ENCODE data around the gene LRRC40. TPM values are rescaled to one million over a fixed set of nuclear protein-coding genes. Genes with fewer than 3 reads are reported as not detected.

Gene LRRC40
- total and polyA plus RNA-seq, 9 of the 15 experiments (the other 6 are each of a cell fraction or from before 2014, with no cell fraction given), result 16.1 to 36.2 (median 30.9) TPM

GRCh38 chr1:70247122-70247521 lies 41.7 kb upstream of the LRRC40 start:
- H4K20me1 ChIP-seq (replicated peaks; ENCODE audit: control insufficient read depth, insufficient read depth, low read length), result no peaks in the 10 kb centered on the region
- no peak for ATAC-seq
- POLR2A ChIA-PET, result interaction anchor here (2.9 kb wide), 1 partner anchor 10 kb away, joined by 5 read pairs; no protein-coding TSS in a partner anchor

More at GRCh38 chr1:70247122-70247521, 41.7 kb upstream of the LRRC40 start:
- CTCF ChIA-PET (ENCODE audit: low intra/inter-chr PET ratio), result no interaction called here
- Histone ChIP-seq H3K9ac (ENCODE audit: insufficient read depth in 1 of 2, low read depth in 2 of 2, low read length in 2 of 2) (no peak overlapping the region), H3K79me2 (ENCODE audit: control insufficient read depth, insufficient read depth, low read length) (peaks cover 8% of the 10 kb centered on the region; the same call in 1 of the 3 replicates), H3K4me2 (ENCODE audit: insufficient read depth, low read length) (no peak overlapping the region), H2AFZ (ENCODE audit: low read depth, low read length) (no peak overlapping the region), H3K27ac (ENCODE audit: extremely low read depth, low read depth, low read length) (no peak overlapping the region), H3K9me1 (ENCODE audit: control insufficient read depth, insufficient read depth, low read length) (no peaks in the 10 kb centered on the region), H3K36me3 (ENCODE audit: control insufficient read depth, insufficient read depth, low read length) (peaks cover 100% of the 10 kb centered on the region), H3K4me1 (replicated peaks in 1 of 2; ENCODE audit: control insufficient read depth in 2 of 2, insufficient read depth in 2 of 2, low read length in 2 of 2) (no peaks in the 10 kb centered on the region), H3K4me3 (no peak overlapping the region), H3K27me3 (ENCODE audit: control insufficient read depth in 2 of 2, insufficient read depth in 2 of 2, low read length in 2 of 2) (no peaks in the 10 kb centered on the region), H3K9me3 (replicated peaks; ENCODE audit: control insufficient read depth, insufficient read depth, low read depth, low read length) (no peaks in the 10 kb centered on the region)
- in situ Hi-C loops (cut with MboI), result no loop called here
- DNase-seq (ENCODE audit: extremely low read depth in 1 of 4, low spot score in 3 of 4), result no peak
- TF ChIP-seq, protein P1, sequence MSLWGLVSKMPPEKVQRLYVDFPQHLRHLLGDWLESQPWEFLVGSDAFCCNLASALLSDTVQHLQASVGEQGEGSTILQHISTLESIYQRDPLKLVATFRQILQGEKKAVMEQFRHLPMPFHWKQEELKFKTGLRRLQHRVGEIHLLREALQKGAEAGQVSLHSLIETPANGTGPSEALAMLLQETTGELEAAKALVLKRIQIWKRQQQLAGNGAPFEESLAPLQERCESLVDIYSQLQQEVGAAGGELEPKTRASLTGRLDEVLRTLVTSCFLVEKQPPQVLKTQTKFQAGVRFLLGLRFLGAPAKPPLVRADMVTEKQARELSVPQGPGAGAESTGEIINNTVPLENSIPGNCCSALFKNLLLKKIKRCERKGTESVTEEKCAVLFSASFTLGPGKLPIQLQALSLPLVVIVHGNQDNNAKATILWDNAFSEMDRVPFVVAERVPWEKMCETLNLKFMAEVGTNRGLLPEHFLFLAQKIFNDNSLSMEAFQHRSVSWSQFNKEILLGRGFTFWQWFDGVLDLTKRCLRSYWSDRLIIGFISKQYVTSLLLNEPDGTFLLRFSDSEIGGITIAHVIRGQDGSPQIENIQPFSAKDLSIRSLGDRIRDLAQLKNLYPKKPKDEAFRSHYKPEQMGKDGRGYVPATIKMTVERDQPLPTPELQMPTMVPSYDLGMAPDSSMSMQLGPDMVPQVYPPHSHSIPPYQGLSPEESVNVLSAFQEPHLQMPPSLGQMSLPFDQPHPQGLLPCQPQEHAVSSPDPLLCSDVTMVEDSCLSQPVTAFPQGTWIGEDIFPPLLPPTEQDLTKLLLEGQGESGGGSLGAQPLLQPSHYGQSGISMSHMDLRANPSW (CRISPR knock-in tag; IDR thresholded peaks at IDR 0.05), result no peak
- TF ChIP-seq, protein P2, sequence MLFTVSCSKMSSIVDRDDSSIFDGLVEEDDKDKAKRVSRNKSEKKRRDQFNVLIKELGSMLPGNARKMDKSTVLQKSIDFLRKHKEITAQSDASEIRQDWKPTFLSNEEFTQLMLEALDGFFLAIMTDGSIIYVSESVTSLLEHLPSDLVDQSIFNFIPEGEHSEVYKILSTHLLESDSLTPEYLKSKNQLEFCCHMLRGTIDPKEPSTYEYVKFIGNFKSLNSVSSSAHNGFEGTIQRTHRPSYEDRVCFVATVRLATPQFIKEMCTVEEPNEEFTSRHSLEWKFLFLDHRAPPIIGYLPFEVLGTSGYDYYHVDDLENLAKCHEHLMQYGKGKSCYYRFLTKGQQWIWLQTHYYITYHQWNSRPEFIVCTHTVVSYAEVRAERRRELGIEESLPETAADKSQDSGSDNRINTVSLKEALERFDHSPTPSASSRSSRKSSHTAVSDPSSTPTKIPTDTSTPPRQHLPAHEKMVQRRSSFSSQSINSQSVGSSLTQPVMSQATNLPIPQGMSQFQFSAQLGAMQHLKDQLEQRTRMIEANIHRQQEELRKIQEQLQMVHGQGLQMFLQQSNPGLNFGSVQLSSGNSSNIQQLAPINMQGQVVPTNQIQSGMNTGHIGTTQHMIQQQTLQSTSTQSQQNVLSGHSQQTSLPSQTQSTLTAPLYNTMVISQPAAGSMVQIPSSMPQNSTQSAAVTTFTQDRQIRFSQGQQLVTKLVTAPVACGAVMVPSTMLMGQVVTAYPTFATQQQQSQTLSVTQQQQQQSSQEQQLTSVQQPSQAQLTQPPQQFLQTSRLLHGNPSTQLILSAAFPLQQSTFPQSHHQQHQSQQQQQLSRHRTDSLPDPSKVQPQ (CRISPR knock-in tag; IDR thresholded peaks at IDR 0.05; ENCODE audit: borderline replicate concordance), result no peak
- TF ChIP-seq CHCHD3 (CRISPR knock-in tag; IDR thresholded peaks at IDR 0.05), result no peak
- TF ChIP-seq NCOA2 (IDR thresholded peaks at IDR 0.05; ENCODE audit: partially characterized antibody in 2 of 2), result no peak
- TF ChIP-seq MYBL2 (IDR thresholded peaks at IDR 0.05; ENCODE audit: low read depth), result no peak
- no peak for TF ChIP-seq MYBL2 (CRISPR knock-in tag; IDR thresholded peaks at IDR 0.05; ENCODE audit: borderline replicate concordance)
- TF ChIP-seq L3MBTL2 (IDR thresholded peaks at IDR 0.05), result no peak
- no peak for TF ChIP-seq SPI1 (IDR thresholded peaks at IDR 0.05; ENCODE audit: borderline replicate concordance, low read depth, low read length)
- TF ChIP-seq SRSF3 (IDR thresholded peaks at IDR 0.05; ENCODE audit: insufficient read depth, low read length), result no peak
- TF ChIP-seq TOE1 (IDR thresholded peaks at IDR 0.05; ENCODE audit: borderline replicate concordance), result no peak
- no peak for TF ChIP-seq TOE1 (CRISPR knock-in tag; IDR thresholded peaks at IDR 0.05; ENCODE audit: borderline replicate concordance, low read depth)
- TF ChIP-seq CTBP1 (IDR thresholded peaks at IDR 0.05; ENCODE audit: borderline replicate concordance), result no peak
- no peak for TF ChIP-seq HDAC8 (tag; IDR thresholded peaks at IDR 0.05)
- no peak for TF ChIP-seq TEAD4 (IDR thresholded peaks at IDR 0.05; ENCODE audit: low read length)
- TF ChIP-seq TEAD4 (CRISPR knock-in tag; IDR thresholded peaks at IDR 0.05; ENCODE audit: borderline replicate concordance), result no peak
- TF ChIP-seq NFYB (IDR thresholded peaks at IDR 0.05; ENCODE audit: extremely low read depth, insufficient read length), result no peak
- no peak for TF ChIP-seq ZFP36 (IDR thresholded peaks at IDR 0.05; ENCODE audit: low read depth, low read length, partially characterized antibody)
- TF ChIP-seq TCF7L2 (IDR thresholded peaks at IDR 0.05; ENCODE audit: low read depth, low read length), result no peak
- no peak for TF ChIP-seq POLR2AphosphoS2 (IDR thresholded peaks at IDR 0.05; ENCODE audit: low read length)
- BruUV-seq (replicated peaks), result no TSS peak
- FAIRE-seq, result no peak
- intact Hi-C loops (cut with micrococcal nuclease), result no loop called here
